NCI-H524 (cell line): ENCODE data around the gene EMP2.
"Not testable (repeated sequence)": the region's sequence is repeated elsewhere in the genome, so short reads cannot be mapped to it uniquely, and the experiment has no call there.

Experiments used
- DNase-seq, 2 experiments: peaks; one replicate each; lab custom pipeline; 2025; lab: John Stamatoyannopoulos, UW

The EMP2 gene

DNA sequence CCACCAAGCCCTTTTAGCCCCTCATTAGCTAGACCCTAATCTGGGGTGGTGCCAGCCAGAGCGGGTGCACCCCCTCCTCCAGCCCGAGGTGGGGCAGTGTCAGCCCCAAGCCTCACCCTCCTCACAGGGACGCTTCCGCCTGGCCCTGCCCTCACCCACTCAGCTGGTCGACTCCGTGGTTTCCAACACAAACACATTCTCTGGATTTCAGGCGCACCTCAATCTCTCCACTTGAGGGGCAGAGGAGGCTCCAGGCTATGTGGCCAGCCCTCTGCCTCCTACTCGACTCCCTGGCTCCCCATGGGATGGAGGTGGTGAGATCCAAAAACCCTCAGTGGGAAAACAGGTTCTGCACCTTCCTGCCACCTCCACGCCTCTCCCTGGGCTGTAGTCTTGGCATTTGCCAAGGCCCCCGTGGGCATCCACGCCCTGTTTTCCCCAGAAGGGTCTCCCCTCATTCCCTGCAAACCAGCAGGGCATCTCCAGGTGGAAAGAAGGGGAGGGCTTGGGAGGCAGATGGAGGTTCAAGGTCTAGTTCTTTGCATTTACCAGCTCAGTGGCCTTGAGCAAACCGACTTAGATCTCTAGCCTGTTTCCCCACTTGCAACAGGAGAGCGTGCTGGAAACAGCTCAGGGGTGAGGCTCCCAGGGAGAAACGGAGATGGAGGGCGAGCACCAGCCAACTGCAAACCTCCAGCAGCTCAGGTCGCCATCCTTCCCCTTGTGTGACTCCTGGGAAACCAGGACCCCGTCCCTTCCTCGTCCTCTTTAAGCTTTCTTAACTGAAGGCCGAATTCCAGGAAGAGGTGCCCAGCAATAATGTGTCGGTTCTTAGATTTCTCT lies 1.7 kb downstream of the EMP2 start:
- peak; percentile 27 to 58 for DNase-seq

DNA sequence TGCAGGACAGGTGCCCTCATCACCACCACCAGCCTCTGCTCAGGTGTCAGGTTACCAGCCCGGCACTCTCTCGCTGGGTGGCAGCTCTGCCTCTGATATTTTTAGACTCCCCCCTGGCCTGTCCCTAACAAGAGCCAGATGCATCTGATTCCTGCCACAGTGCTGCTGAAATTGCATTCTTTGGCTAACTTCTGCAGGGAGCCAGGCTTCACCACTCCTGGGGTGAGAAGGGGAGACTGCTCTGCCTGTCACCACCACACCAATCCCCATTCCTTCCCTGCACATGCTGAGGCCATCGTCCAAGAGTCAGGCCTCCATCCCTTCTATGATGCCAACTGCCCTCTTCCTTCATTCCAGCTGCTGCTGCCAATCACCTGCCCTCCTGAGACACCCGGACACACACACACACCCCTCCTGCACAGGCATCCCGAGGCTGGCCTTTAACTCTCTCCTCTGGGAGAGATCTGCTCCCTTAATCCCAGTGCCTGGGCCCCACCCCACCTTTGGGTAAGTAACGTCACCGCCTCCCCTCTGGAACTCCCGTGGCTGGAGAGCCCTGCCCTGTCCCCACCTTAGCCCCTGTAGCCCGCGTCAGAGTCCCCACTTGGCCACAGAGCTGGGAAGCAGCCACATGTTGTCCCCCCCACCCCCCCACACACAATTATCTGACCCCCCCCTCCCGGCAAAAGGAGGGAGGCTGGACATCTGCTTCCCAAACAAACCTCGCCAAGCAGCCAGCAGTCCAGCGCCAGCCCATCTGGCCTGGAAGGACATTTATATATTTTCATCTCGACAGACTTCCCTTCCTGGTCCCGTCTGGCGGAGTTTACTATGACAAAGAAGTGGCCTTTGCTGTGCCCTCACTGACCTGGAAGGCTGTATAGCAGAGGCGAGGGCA lies 2.8 kb downstream of the EMP2 start:
- peak; percentile 82 to 86 for DNase-seq

DNA sequence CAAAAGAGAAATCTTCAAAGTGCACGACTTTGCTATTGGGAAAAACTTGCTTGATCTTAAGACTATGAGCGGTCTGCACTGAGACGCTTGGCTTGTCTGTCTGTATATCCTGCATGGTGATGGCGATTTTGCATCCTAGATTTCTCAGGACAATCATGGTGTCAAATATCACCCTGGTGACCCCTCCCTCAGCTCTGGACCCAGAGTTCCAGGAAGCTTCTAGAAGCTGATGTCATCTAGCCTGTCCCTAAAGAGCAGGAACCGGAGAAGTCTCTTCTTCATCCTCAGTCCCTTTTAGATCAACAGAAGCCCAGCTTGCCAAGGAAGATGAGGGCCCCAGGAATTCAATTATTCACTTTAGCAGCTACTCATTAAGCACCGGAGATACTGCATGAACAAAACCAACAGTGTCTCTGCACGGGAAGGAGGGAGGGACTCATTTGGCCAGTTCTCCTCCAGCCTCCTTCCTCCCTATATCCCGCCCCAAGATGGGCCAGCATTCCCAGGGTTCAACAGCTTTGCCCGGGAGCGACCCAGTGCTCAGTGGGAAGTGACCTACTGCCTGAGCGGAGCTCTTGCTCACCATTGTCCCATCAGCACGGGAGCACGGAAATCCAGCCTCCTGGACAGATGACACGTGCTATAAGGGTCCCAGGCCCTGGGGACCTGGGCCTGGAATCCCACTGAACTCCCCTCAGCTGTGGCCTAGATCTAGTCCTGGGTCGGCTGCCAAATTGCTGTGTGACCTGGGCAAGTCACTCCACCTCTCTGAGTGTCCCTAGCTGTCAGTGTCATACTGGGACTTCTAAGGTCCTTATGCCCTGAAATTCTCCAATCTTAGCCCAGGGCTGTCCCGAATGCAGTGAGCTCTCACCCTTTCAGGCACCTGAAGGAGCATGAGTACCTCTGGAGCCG lies 3.8 kb downstream of the EMP2 start:
- no peak for DNase-seq

DNA sequence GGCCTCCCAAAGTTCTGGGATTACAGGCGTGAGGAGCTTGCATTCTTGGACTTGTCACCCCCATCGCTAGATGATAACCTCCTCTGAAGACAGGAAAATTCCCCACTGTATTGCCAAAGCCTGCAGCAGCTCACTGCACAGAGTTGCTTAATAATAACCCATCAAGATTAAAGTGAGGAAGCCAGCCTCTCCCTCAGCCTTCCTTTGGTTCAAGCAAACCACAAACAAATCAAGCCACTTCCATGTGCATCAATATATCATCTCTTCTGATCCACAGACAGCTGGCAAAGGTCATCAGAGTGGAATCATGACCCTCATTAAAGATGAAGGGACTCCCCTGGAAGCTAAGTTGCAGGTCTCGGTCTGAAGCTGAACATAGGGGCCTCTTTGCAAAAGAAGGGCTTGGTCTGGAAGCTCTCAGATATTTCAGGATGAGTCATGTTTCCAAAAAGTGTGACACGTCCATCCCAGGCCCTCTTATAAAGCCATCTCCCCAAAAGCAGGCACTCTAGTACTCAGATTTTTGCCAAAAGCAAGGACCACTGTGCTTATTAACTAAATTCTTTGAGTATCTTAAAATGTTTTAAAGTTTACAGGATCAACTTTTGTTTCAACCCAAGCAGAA lies 4.8 kb downstream of the EMP2 start:
- DNase-seq = no peak

DNA sequence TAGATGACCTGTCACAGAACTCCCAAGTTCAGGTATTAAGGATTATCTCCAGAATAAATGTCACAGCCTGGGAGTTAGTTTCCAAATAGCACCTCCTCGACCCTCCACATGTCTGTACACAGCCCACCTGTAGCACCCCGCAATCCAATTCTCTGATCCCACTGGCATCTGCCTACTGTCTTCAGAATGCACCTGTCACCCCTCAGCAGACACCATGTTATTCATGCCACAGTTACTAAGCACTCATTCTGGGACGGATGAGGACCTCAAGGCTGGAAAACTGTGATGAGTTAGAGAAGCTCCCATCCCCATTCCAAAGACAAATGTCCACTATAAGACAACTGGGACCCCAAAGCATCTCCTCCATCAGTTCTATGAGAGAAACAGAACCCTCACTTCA lies 7.8 kb downstream of the EMP2 start:
- DNase-seq = no peak

DNA sequence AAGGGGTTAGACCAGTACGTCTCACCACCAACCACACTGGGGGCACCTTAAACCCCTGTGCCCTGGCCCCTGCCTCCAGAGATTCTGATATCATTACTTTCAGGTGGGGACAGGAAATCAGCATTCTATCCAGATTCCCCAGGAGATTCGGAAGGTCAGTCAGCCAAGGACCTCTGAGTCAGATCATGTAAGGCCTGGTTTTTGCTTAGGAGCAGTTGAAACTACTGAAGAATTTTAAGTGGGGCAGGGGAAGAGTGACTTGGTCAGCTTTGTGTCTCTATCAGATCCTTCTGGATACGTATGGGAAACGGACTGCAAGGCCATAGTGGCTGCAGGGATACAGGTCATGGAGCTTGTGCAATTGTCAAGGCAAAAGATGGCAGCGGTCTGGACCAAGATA lies 9.0 kb downstream of the EMP2 start:
- no peak for DNase-seq

DNA sequence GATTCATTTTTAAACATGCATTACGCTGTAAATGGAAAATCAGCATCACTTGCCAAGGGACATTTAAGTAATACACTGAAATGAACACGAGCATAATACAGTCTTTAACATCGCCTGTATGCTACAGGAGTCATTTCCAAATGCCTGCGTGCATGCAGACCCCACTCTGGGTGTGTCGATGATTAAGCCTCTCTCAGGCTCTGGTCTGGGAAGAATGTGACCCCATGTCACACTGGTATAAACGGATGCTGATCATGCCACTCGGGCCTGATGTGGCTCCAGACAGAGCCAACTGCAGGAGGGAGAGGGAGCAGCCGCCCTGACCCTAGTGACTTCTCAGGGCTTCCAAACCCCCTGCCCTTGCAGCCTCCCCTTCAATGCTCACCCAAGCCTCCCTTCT lies 10.8 kb downstream of the EMP2 start:
- no peak for DNase-seq

DNA sequence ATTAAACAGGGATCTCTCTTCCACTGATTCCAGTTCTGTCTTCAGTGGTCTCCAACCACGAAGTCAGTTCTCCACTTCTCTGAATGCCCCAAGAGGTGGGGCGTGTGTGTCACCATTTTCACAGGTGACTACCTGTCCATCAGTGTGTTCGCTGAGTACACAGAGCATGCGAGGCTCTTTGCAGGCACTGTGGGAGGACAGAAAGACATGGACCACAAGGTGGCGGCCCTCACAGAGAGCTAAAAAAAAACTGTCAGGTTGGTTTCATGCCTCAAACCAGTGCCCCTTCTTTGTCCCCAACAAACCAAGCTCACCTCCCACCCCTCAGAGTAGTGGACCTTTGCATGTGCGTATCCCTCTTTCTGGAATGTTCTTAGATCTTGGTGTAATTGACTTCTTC lies 13.8 kb downstream of the EMP2 start:
- DNase-seq = no peak

DNA sequence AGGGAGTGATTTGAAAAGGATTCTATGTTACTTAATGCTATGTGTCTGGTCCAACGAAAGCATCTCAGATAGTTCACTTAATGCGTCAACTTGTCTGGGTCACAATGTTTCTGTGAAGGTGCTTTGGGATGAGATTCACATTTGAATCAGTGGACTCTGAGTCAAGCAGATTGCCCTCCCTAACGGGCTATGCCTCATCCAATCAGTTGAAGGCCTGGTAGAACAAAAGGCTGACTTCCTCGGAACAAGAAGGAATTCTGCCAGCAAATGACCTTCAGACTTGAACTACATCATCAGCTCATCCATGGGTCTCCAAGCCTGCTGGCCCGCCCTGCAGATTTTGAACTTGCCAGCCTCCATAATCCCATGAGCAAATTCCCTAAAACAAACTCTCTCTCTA lies 15.2 kb downstream of the EMP2 start:
- no peak for DNase-seq

DNA sequence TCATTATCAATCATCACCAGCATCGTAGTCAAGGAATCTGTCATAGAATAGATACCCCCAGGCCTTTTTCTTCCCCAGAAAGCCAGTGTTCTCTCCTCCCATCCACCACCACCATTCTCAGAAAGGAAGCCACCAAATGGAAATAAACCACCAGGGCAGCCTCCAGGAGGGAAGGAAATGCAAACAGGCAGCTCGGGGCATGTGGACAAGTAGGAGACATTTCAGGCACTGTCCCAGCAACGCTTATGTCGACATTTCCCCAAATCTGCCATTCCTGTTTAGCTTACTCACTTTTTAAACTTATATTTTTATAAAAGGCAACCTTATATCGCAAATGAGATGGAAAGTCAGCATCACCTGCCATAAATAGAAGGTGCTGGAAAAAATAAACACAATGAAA lies 15.8 kb downstream of the EMP2 start:
- DNase-seq = no peak

DNA sequence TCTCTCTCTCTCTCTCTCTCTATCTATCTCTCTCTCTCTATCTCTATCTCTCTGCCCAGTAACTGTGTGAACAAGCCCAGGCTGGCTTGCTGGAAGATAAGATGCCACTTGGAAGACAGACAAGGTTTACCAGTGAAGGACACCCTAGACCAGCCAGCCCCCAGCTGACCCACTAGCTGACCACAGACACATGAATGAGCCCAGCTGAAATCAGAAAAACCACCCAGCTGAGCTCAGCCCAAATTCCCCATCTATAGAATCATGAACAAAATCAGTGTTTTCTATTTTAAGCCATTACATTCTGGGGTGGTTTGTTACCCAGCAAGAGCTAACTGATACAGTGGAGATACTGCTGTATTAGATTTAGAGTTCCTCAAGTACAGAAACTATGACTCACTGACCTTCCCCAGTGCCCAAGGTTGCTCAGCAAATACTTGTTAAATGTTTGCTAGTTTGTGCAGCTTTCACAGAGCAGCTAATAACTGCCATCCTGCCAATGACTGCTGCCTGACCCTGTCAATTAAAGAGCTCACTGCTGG lies 18.0 kb downstream of the EMP2 start:
- no peak for DNase-seq

DNA sequence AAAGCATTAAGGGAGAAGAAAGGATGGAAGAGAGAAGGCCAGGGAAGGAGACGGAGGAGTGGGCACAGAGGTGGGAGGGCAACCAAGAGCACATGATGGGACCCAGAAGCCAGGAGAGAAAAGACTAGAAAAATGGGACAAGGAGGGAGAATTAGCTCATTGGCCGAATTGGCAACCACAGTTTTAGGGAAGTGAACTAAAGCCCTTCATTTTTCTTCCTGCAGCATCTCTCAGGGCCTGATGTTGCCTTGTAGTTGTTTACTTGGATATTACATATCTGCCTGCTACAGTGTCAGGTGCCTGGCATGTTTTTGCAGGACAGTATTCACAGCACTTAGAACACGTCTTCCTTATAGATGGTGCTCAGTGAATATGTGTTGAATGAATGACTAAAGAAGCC lies 19.0 kb downstream of the EMP2 start:
- DNase-seq = no peak

DNA sequence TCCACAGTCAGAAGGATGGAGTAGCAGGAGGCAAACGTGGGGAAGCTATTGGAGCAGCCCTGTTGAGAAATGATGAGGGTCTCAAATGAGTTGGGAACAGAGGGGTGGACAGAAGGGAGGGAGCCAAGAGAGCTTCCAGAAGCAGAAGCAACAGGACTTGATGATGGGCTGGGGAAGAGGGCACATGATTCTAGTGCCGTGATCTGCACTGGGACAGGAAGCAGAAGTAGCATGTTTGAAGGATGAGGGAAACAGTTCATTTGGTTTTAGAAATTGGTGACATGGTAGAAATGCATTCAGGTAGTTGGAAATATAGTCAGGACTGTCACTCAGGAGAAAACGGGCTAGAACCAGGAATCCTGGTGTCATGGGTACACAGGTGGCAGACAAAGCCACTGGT lies 19.4 kb downstream of the EMP2 start:
- no peak for DNase-seq

DNA sequence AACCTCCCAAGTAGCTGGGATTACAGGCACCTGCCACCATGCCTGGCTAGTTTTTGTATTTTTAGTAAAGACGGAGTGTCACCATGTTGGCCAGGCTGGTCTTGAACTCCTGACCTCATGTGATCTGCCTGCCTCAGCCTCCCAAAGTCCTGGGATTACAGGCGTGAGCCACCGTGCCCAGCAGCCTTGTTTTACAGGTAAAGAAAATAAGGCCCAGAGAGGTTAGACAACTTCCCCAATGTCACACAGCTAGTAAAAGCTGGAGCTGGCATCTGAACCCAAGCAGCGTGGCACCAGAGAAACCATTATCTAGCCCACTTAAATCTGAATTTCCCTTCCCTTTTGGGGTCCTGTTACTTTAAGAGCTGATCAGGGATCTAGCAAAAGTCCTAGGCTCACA lies 20.6 kb downstream of the EMP2 start:
- DNase-seq = not testable (repeated sequence)

DNA sequence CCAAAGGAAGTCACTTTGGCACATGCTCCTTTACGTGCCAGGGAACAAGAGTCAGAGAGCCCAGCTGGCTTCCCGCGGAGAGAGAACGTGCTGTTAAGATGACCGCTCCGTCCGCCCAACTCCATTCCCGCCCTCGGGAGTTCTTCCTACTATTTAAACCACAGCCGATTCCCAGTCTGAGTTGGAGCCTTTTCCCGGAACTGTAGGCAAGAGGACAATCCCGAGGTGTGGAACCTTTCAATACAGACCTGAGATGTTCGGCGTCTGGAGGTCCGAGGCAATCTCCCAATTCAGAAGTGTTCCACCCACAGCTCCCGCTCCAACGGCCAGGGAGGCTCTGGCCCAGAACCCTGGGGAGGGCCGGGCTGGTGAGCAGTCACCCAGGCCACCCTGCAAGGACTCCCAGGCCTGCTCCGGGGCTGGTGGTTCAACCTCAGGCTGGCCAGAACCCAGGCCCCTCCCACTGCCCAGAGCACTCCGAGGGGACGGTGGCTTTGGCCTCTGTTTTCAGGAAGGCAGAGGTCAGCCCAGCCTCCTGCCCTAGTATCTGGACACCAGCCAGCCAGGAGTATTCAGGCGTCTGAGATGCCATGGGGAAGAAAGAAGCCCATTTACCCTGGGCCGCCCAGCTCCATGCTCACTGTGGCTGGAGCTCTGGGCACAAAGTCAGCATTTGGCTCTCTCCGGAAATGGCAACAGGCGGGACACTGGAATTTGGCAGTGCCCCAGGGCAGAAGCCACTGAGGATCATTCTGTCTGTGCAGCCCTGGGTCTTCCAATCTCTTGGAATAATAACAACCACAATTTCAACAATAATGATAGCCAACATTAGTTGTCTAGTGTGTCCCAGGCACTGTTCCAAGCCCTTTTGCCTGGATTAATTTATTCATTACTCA lies 21.4 kb downstream of the EMP2 start:
- no peak for DNase-seq

DNA sequence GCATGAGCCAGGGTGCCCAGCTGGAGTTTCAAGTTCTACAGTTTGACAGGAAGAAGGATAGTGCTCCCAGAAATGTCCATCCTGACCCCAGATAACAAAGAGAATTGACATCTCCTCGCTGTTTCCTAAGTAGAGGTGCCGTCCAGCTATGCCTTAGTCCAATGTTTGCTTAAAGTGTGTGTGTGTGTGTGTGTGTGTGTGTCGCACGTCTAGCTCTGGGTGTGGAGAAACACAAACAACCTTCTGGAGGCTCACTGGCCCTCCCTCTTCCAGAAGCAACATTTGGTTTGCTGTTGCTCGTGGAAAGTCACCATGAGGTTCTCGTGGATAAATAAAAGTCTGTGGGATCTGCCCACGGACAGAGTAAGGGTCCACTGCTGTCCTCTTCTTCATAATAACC lies 22.1 kb downstream of the EMP2 start:
- DNase-seq = no peak

DNA sequence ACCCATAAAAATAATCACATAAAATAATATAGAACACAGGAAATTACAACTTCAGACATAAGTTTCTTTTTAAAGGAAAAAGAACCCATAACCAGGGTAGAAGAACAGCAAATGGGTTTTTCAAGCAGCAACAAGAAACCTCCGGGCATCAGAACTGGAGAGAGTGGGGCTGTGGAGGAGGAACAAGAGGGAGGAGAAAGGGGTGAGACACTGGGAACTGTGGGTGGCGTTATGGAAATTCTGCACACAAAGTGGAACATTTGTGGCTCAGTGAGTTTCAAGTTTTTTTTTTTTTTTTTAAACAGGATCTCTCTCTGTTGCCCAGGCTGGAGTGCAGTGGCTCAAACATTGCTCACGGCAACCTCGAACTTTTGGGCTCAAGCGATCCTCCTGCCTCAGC lies 22.6 kb downstream of the EMP2 start:
- no peak for DNase-seq

DNA sequence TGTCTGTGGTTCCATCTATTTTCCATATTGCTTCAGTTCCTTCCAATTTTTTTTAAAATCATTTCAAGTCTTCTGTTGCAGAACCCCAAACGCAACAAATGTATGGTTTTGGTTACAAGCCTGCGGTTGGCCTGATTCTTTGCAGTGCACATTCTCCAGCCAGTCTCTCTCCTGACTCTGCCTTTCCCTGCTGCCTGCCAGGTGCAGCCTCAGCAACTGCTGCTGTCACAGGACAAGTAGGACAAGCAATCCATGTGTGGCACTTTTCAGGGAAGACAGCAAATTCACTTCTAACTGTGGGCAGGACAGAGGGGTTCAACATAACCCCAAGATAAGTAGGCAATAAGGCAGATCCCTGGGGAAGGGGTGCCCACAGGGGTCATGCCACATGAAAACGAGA lies 24.2 kb downstream of the EMP2 start:
- no peak for DNase-seq

DNA sequence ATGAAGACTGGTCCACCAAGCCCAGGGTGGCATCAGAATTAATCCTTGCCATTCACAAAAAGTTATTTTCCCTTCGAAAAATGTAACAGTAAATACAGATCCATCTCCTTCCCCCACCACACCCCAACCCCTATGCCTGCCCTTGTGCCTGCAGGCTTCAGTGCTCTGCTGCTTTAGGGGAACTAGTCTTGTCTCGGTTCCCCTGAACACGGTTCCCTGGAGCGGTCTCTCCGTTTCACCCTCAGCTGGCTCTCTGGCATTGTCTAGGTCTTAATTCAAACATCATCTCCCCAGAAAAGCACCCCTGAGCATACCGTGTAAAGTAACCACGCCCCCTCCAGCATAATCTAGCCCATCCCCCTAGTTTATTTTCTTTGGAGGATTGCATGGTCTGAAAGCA lies 25.8 kb downstream of the EMP2 start:
- no peak for DNase-seq

DNA sequence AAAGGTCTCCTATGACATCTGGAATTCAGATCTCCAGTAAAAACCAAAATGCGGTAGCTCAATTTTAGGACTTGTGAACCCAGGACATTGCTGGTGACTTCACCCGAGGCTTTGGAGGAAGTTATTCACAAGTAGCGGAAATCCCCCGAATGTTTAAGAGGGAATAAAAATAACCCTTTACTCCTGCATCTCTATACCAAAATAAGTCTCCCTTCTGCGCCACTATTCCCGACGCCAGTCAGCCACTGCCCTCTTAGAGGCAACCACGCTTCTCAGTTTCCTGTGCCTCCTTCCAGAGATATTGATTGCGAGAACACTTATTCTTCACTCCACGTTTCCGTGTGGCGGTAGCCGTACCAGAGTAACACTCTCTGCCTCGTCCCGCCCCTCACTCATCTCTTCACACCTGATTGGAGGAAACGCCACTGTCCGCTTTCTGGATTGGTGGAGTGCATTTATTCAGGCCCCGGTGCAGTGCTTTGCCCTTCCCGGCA lies 27.4 kb downstream of the EMP2 start:
- no peak for DNase-seq
